Stimulated activated naive CD4-positive, alpha-beta T cell (primary cell): ENCODE measurements around the gene TRAF7.
"Not testable (repeated sequence)": the region's sequence is repeated elsewhere in the genome, so short reads cannot be mapped to it uniquely, and the experiment has no call there.

Experiments used
- DNase-seq, 6 experiments: peaks; one replicate each; lab custom pipeline; 2025; lab: John Stamatoyannopoulos, UW

The TRAF7 gene

GRCh38 chr16:2122429-2122828 lies 33.2 kb upstream of the TRAF7 start:
- no peak for DNase-seq

GRCh38 chr16:2122934-2123683 lies 32.5 kb upstream of the TRAF7 start:
- not testable (repeated sequence) for DNase-seq

GRCh38 chr16:2123706-2124376 lies 31.7 kb upstream of the TRAF7 start:
- DNase-seq = not testable (repeated sequence)

GRCh38 chr16:2124377-2124693 lies 31.2 kb upstream of the TRAF7 start:
- DNase-seq = not testable (repeated sequence)

- DNase-seq = not testable (repeated sequence)
Observed at GRCh38 chr16:2124694-2125444, 30.7 kb upstream of the TRAF7 start.

- not testable (repeated sequence) for DNase-seq
Observed at GRCh38 chr16:2125609-2126008, 30.0 kb upstream of the TRAF7 start.

- not testable (repeated sequence) for DNase-seq
Observed at GRCh38 chr16:2126161-2126743, 29.3 kb upstream of the TRAF7 start.

GRCh38 chr16:2126928-2127556 lies 28.5 kb upstream of the TRAF7 start:
- DNase-seq = peak in 5 of 6 experiments; percentile 15 to 35 (median 20)

GRCh38 chr16:2127630-2128280 lies 27.8 kb upstream of the TRAF7 start:
- peak in 2 of 6 experiments; percentile 27 to 35 for DNase-seq

GRCh38 chr16:2129251-2129650 lies 26.3 kb upstream of the TRAF7 start:
- not testable (repeated sequence) for DNase-seq

GRCh38 chr16:2129890-2130447 lies 25.6 kb upstream of the TRAF7 start:
- not testable (repeated sequence) for DNase-seq

- not testable (repeated sequence) for DNase-seq
Observed at GRCh38 chr16:2133797-2134196, 21.8 kb upstream of the TRAF7 start.

- DNase-seq = peak in 3 of 6 experiments; percentile 24 to 43 (median 24)
Observed at GRCh38 chr16:2135071-2135470, 20.5 kb upstream of the TRAF7 start.

- DNase-seq = peak; percentile 94 to 98 (median 96)
Observed at GRCh38 chr16:2135770-2136490, 19.7 kb upstream of the TRAF7 start, which contains the start of gene PKD1. Gene PKD1, minus strand, starts transcription at chr16:2135898. Its CDS starts 209 bp downstream, at chr16:2135689.

GRCh38 chr16:2142942-2143877 lies 12.4 kb upstream of the TRAF7 start:
- no peak for DNase-seq

- DNase-seq = no peak
Observed at GRCh38 chr16:2143878-2144485, 11.6 kb upstream of the TRAF7 start.

GRCh38 chr16:2145843-2146242 lies 9.7 kb upstream of the TRAF7 start:
- no peak for DNase-seq

GRCh38 chr16:2147378-2147777 lies 8.2 kb upstream of the TRAF7 start:
- no peak for DNase-seq
